ENCODE measurements around the gene UNC5B. TPM values are rescaled to one million over a fixed set of nuclear protein-coding genes. Genes with fewer than 3 reads are reported as not detected.

UNC5B gene
- polyA plus RNA-seq, 1 experiment, result 27.4 TPM

DNA sequence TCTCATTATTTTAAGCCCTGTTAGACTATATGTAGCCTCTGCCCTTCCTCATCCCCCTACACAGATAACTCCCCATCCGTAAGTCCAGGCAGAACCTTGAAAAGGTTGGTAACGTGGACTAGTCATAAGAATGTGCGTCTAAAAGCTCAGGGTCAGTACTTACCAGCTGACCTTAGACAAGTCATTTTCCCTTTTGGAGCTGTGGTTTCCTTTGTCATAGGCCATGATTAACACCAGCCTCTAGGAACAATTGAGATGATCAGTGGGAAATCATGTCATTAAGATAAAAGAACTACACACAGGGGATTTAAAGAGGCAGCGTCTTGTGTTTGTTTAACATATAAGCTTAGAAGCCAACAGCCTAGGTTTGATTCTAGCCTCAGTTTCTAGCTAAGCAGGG, 6.9 kb upstream of the UNC5B start:
- Histone ChIP-seq H3K27me3 (ENCODE audit: control insufficient read depth, insufficient read depth, low read length) (peaks cover 25% of the 10 kb centered on the region), H3K36me3 (ENCODE audit: control insufficient read depth, insufficient read depth, low read length) (no peaks in the 10 kb centered on the region), H3K4me3 (ENCODE audit: low read depth, low read length) (no peak overlapping the region)
- TF ChIP-seq CTCF (IDR thresholded peaks at IDR 0.05; ENCODE audit: insufficient read depth, low read depth, low read length), result no peak
- no peak for DNase-seq (ENCODE audit: low read depth)
- CTCF ChIA-PET, result interaction anchor here (1.0 to 1.8 kb wide), 2 partner anchors 80 to 280 kb away, joined by 3 to 12 read pairs; no protein-coding TSS in a partner anchor
- POLR2A ChIA-PET, result no interaction called here

DNA sequence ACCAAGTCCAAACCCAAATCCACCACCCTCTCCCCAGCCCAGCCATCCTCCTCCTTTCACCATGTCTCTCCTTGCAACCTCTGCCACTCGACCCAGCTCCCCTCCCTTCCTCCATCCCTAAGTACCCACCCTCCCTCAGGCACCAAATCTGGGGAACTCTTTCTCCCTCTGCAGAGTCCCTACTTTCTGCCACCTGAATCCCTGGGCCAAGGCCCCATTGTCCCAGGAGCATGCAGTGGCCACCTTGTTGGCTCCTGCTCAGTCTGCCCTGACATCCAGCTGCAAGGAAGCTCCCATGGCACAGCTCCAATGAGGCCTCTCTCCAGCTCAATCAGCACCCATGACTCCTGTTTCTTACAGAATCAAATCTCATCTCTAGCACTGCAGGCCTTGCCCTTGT, 5.5 kb upstream of the UNC5B start:
- ChIA-PET POLR2A (no interaction called here), CTCF (interaction anchor here (1.2 to 1.8 kb wide), 4 partner anchors 25 to 281 kb away, joined by 3 to 12 read pairs (median 5); no protein-coding TSS in a partner anchor)
- Histone ChIP-seq H3K36me3 (ENCODE audit: control insufficient read depth, insufficient read depth, low read length) (no peaks in the 10 kb centered on the region), H3K4me3 (ENCODE audit: low read depth, low read length) (no peak overlapping the region), H3K27me3 (ENCODE audit: control insufficient read depth, insufficient read depth, low read length) (peaks cover 36% of the 10 kb centered on the region)
- DNase-seq (ENCODE audit: low read depth), result no peak
- no peak for TF ChIP-seq CTCF (IDR thresholded peaks at IDR 0.05; ENCODE audit: insufficient read depth, low read depth, low read length)

DNA sequence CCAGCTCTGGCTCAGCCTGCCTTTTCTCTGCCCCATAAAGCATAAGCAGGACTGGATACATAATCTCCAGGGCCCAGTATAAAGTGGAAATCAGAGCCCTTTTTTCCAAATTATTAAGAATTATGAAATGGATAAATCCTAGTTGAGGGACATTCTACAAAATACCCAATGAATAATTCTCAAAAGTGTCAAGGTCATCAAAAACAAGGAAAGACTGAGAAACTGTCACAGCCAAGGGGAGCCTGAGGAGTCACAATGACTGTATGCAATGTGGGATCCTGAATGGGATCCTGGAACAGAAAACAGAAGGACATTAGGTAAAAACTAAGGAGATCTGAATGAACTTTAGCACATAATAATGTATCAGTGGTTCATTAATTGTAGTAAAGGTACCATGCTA, 4.8 kb upstream of the UNC5B start:
- H3K36me3 ChIP-seq (ENCODE audit: control insufficient read depth, insufficient read depth, low read length), result no peaks in the 10 kb centered on the region
- H3K27me3 ChIP-seq (ENCODE audit: control insufficient read depth, insufficient read depth, low read length), result peaks cover 36% of the 10 kb centered on the region
- H3K4me3 ChIP-seq (ENCODE audit: low read depth, low read length), result no peak overlapping the region
- TF ChIP-seq CTCF (IDR thresholded peaks at IDR 0.05; ENCODE audit: insufficient read depth, low read depth, low read length), result no peak
- ChIA-PET POLR2A (no interaction called here), CTCF (interaction anchor here (1.4 to 1.7 kb wide), 2 partner anchors 26 to 77 kb away, joined by 3 to 5 read pairs; no protein-coding TSS in a partner anchor)
- no peak for DNase-seq (ENCODE audit: low read depth)

- Histone ChIP-seq H3K4me3 (ENCODE audit: low read depth, low read length) (no peak overlapping the region), H3K36me3 (ENCODE audit: control insufficient read depth, insufficient read depth, low read length) (no peaks in the 10 kb centered on the region), H3K27me3 (ENCODE audit: control insufficient read depth, insufficient read depth, low read length) (peaks cover 29% of the 10 kb centered on the region)
- DNase-seq (ENCODE audit: low read depth), result no peak
- ChIA-PET POLR2A (no interaction called here), CTCF (interaction anchor here (0.7 to 3.1 kb wide), 20 partner anchors 11 to 659 kb away, joined by 3 to 16 read pairs (median 6); no protein-coding TSS in a partner anchor)
- TF ChIP-seq CTCF (IDR thresholded peaks at IDR 0.05; ENCODE audit: insufficient read depth, low read depth, low read length), result no peak
Measured at GRCh38 chr10:71209352-71209715, 3.0 kb upstream of the UNC5B start.

GRCh38 chr10:71209731-71210541, 2.4 kb upstream of the UNC5B start:
- Histone ChIP-seq H3K4me3 (ENCODE audit: low read depth, low read length) (no peak overlapping the region), H3K36me3 (ENCODE audit: control insufficient read depth, insufficient read depth, low read length) (no peaks in the 10 kb centered on the region), H3K27me3 (ENCODE audit: control insufficient read depth, insufficient read depth, low read length) (peaks cover 29% of the 10 kb centered on the region)
- no peak for TF ChIP-seq CTCF (IDR thresholded peaks at IDR 0.05; ENCODE audit: insufficient read depth, low read depth, low read length)
- ChIA-PET CTCF (interaction anchor here (0.7 to 3.1 kb wide), 20 partner anchors 12 to 307 kb away, joined by 3 to 16 read pairs (median 4); no protein-coding TSS in a partner anchor), POLR2A (no interaction called here)
- no peak for DNase-seq (ENCODE audit: low read depth)
